Neural progenitor cell (in vitro differentiated cells): ENCODE data around the gene INO80E. TPM values are rescaled to one million over a fixed set of nuclear protein-coding genes. Genes with fewer than 3 reads are reported as not detected.
A peak's percentile ranks its signal among the peaks of the same experiment; 100 is the strongest.

Source experiments
- DNase-seq: peaks from one replicate; pipeline ENCODE4 v3.0.0-alpha.2; 2016; ENCODE audit warnings: low spot score
- H2AFZ ChIP-seq: fragments of 200-600 bp; sonication (generic); replicated peaks from 2 replicates; pipeline ENCODE4 v1.6.1; 2016; ENCODE audit warnings: antibody characterized with exemption
- H3F3A ChIP-seq: fragments of 200-600 bp; sonication (generic); 2 replicates; pipeline ENCODE4 v1.6.1; 2016; ENCODE audit warnings: antibody characterized with exemption, low read depth
- H3K27ac ChIP-seq: fragments of 200-600 bp; sonication (generic); 2 replicates; pipeline ENCODE4 v1.5.1; 2016; ENCODE audit warnings: mild to moderate bottlenecking
- H3K27me3 ChIP-seq: fragments of 200-600 bp; sonication (generic); 2 replicates; pipeline ENCODE4 v1.6.1; 2016; ENCODE audit warnings: mild to moderate bottlenecking, moderate library complexity
- H3K36me3 ChIP-seq: fragments of 200-600 bp; sonication (generic); 2 replicates; pipeline ENCODE4 v1.5.1; 2016
- H3K4me1 ChIP-seq: fragments of 200-600 bp; sonication (generic); 2 replicates; pipeline ENCODE4 v1.6.1; 2016; ENCODE audit warnings: mixed run types
- H3K4me2 ChIP-seq: fragments of 200-600 bp; sonication (generic); 2 replicates; pipeline ENCODE4 v1.6.1; 2016
- H3K4me3 ChIP-seq: fragments of 200-600 bp; sonication (generic); 2 replicates; pipeline ENCODE4 v1.5.1; 2016
- H3K79me2 ChIP-seq: fragments of 200-600 bp; sonication (generic); 2 replicates; pipeline ENCODE4 v1.6.1; 2016; ENCODE audit warnings: low read depth
- H3K9ac ChIP-seq: fragments of 200-600 bp; sonication (generic); 2 replicates; pipeline ENCODE4 v1.6.1; 2016
- H3K9me3 ChIP-seq: fragments of 200-600 bp; sonication (generic); 2 replicates; pipeline ENCODE4 v1.5.1; 2016; ENCODE audit warnings: low read depth
- H4K20me1 ChIP-seq: fragments of 200-600 bp; sonication (generic); 2 replicates; pipeline ENCODE4 v1.6.1; 2016; ENCODE audit warnings: low read depth
- H3K27ac Mint-ChIP-seq: 3 replicates; pipeline ENCODE4 v1.8.0; 2021; ENCODE audit warnings: mixed read lengths
- H3K27me3 Mint-ChIP-seq: 2 replicates; pipeline ENCODE4 v1.8.0; 2022; ENCODE audit warnings: low read depth, mild to moderate bottlenecking, inconsistent platforms, moderate library complexity, mixed read lengths; ENCODE audit not compliant: insufficient read depth
- H3K36me3 Mint-ChIP-seq: 3 replicates; pipeline ENCODE4 v1.8.0; 2021; ENCODE audit warnings: mixed read lengths
- H3K4me1 Mint-ChIP-seq: 3 replicates; pipeline ENCODE4 v1.8.0; 2021; ENCODE audit warnings: mixed read lengths
- H3K4me3 Mint-ChIP-seq: 3 replicates; pipeline ENCODE4 v1.8.0; 2021; ENCODE audit warnings: mild to moderate bottlenecking, moderate library complexity, mixed read lengths
- H3K9me3 Mint-ChIP-seq: 3 replicates; pipeline ENCODE4 v1.8.0; 2020; ENCODE audit warnings: mixed read lengths
- CTCF ChIP-seq: fragments of 200-600 bp; sonication (generic); IDR thresholded peaks from 2 replicates; pipeline ENCODE4 v1.5.1; 2017; ENCODE audit warnings: antibody characterized with exemption, mild to moderate bottlenecking
- EZH2 ChIP-seq: fragments of 200-600 bp; sonication (generic); IDR thresholded peaks from 2 replicates; pipeline ENCODE4 v1.6.1; 2017; ENCODE audit warnings: antibody characterized with exemption, mild to moderate bottlenecking, moderate library complexity
- EZH2phosphoT487 ChIP-seq: fragments of 200-600 bp; sonication (generic); IDR thresholded peaks from 2 replicates; pipeline ENCODE4 v1.6.1; 2017; ENCODE audit warnings: antibody characterized with exemption
- total RNA-seq: library from RNA; depleted of rRNA; stranded (reverse); fragments of >200 nt; gene quantifications from 2 replicates; pipeline ENCODE4 v1.2.3, GENCODE V29; 2015; ENCODE audit warnings: low replicate concordance

Gene INO80E
- total RNA-seq, 1 donor from 2014 or later: 129 TPM

- Mint-ChIP-seq H3K27me3 (peaks cover 13% of the 10 kb centered on the region), H3K4me1 (peaks cover 28% of the 10 kb centered on the region), H3K27ac (no peak overlapping the region), H3K36me3 (no peaks in the 10 kb centered on the region), H3K9me3 (no peaks in the 10 kb centered on the region), H3K4me3 (no peak overlapping the region)
- TF ChIP-seq CTCF: no peak
- TF ChIP-seq EZH2phosphoT487: no peak
- no peak for TF ChIP-seq EZH2
- Histone ChIP-seq H3K4me1 (peaks cover 9% of the 10 kb centered on the region), H3F3A (peaks cover 10% of the 10 kb centered on the region), H4K20me1 (peaks cover 37% of the 10 kb centered on the region), H3K9ac (no peak overlapping the region), H3K27me3 (peaks cover 5% of the 10 kb centered on the region), H3K36me3 (no peaks in the 10 kb centered on the region), H3K9me3 (no peaks in the 10 kb centered on the region), H3K4me2 (no peak overlapping the region), H3K4me3 (no peak overlapping the region), H3K79me2 (no peaks in the 10 kb centered on the region), H2AFZ (no peak overlapping the region), H3K27ac (no peak overlapping the region)
- no peak for DNase-seq
These were observed 29.5 kb downstream of the INO80E start for GRCh38 chr16:30025574-30025973.

GRCh38 chr16:30026449-30026848 is 30.4 kb downstream of the INO80E start:
- Histone ChIP-seq H3F3A (peaks cover 14% of the 10 kb centered on the region), H4K20me1 (peaks cover 37% of the 10 kb centered on the region), H3K36me3 (no peaks in the 10 kb centered on the region), H3K27ac (no peak overlapping the region), H3K9ac (no peak overlapping the region), H3K9me3 (no peaks in the 10 kb centered on the region), H3K4me3 (no peak overlapping the region), H3K27me3 (no peaks in the 10 kb centered on the region), H3K4me2 (no peak overlapping the region), H2AFZ (no peak overlapping the region), H3K4me1 (peaks cover 14% of the 10 kb centered on the region), H3K79me2 (no peaks in the 10 kb centered on the region)
- Mint-ChIP-seq H3K4me3 (no peak overlapping the region), H3K36me3 (no peaks in the 10 kb centered on the region), H3K9me3 (no peaks in the 10 kb centered on the region), H3K27me3 (peaks cover 9% of the 10 kb centered on the region), H3K27ac (no peak overlapping the region), H3K4me1 (peaks cover 27% of the 10 kb centered on the region)
- TF ChIP-seq EZH2phosphoT487 (no peak), CTCF (no peak), EZH2 (no peak)
- no peak for DNase-seq

- no peaks in the 10 kb centered on the region for H3K36me3 ChIP-seq
- Mint-ChIP-seq H3K4me1 (peaks cover 37% of the 10 kb centered on the region), H3K9me3 (no peaks in the 10 kb centered on the region), H3K27ac (no peak overlapping the region), H3K27me3 (peaks cover 9% of the 10 kb centered on the region), H3K36me3 (no peaks in the 10 kb centered on the region), H3K4me3 (peak overlapping the region; percentile 48)
- H3K4me2 ChIP-seq: no peak overlapping the region
- H4K20me1 ChIP-seq: peaks cover 37% of the 10 kb centered on the region
- H3K9ac ChIP-seq: no peak overlapping the region
- H3K4me1 ChIP-seq: peaks cover 21% of the 10 kb centered on the region
- TF ChIP-seq CTCF (no peak), EZH2 (no peak), EZH2phosphoT487 (no peak)
- H2AFZ ChIP-seq: no peak overlapping the region
- H3K79me2 ChIP-seq: no peaks in the 10 kb centered on the region
- no peak overlapping the region for H3K4me3 ChIP-seq
- no peak overlapping the region for H3K27ac ChIP-seq
- DNase-seq: no peak
- H3K27me3 ChIP-seq: peaks cover 5% of the 10 kb centered on the region
- peaks cover 18% of the 10 kb centered on the region for H3F3A ChIP-seq
- no peaks in the 10 kb centered on the region for H3K9me3 ChIP-seq
These were observed 31.8 kb downstream of the INO80E start for GRCh38 chr16:30027588-30028437.
